ENCODE data around the gene MAGT1. TPM values are rescaled to one million over a fixed set of nuclear protein-coding genes. Genes with fewer than 3 reads are reported as not detected.
"Not testable (repeated sequence)": the region's sequence is repeated elsewhere in the genome, so short reads cannot be mapped to it uniquely, and the experiment has no call there.

The MAGT1 gene
- total RNA-seq, 1 experiment from 2014 or later: 71.0 TPM

GRCh38 chrX:77831544-77831943, 63.7 kb downstream of the MAGT1 start:
- not testable (repeated sequence) for DNase-seq (ENCODE audit: low spot score)

GRCh38 chrX:77821989-77822388, 73.2 kb downstream of the MAGT1 start:
- not testable (repeated sequence) for DNase-seq (ENCODE audit: low spot score)

GRCh38 chrX:77820091-77820727, 75.0 kb downstream of the MAGT1 start:
- DNase-seq (ENCODE audit: low spot score): no peak

- no peak for DNase-seq (ENCODE audit: low spot score)
Observed at GRCh38 chrX:77814210-77814609, 81.0 kb downstream of the MAGT1 start.

- no peak for DNase-seq (ENCODE audit: low spot score)
Observed at GRCh38 chrX:77802201-77802600, 93.0 kb downstream of the MAGT1 start.

GRCh38 chrX:77795124-77795523, 100.1 kb downstream of the MAGT1 start:
- no peak for DNase-seq (ENCODE audit: low spot score)

GRCh38 chrX:77793946-77794345, 101.3 kb downstream of the MAGT1 start:
- DNase-seq (ENCODE audit: low spot score): no peak

- peak; percentile 71 for DNase-seq (ENCODE audit: low spot score)
Observed at GRCh38 chrX:77788050-77788449, 107.2 kb downstream of the MAGT1 start.

- no peak for DNase-seq (ENCODE audit: low spot score)
Observed at GRCh38 chrX:77786365-77786680, 108.9 kb downstream of the MAGT1 start.

- peak; percentile 82 for DNase-seq (ENCODE audit: low spot score)
Observed at GRCh38 chrX:77785486-77786364, 109.5 kb downstream of the MAGT1 start, which contains the start of gene ATRX. Gene ATRX (minus strand): TSS chrX:77786216. CDS start chrX:77786001, 215 bp downstream.

- no peak for DNase-seq (ENCODE audit: low spot score)
Observed at GRCh38 chrX:77779695-77780094, 115.5 kb downstream of the MAGT1 start.

- DNase-seq (ENCODE audit: low spot score): no peak
Observed at GRCh38 chrX:77776659-77777058, 118.6 kb downstream of the MAGT1 start.

Other genes with a start within 250 kb of the MAGT1 start
- gene ATRX, start 109.2 kb downstream of the MAGT1 start, total RNA-seq (2014; rRNA removed; shearing (Covaris generic)): 49.1 and 96.9 TPM in 2 replicates
- 721 and 828 TPM in 2 replicates for gene COX7B, start 4.0 kb upstream of the MAGT1 start, total RNA-seq (2014; rRNA removed; shearing (Covaris generic))
- gene ATP7A, start 15.3 kb upstream of the MAGT1 start, total RNA-seq (2014; rRNA removed; shearing (Covaris generic)): 8.7 and 9.0 TPM in 2 replicates
- gene PGAM4, start 74.2 kb upstream of the MAGT1 start, total RNA-seq (2014; rRNA removed; shearing (Covaris generic)): not detected in 2 replicates
- 432 and 490 TPM in 2 replicates for gene PGK1, start 208.8 kb upstream of the MAGT1 start, total RNA-seq (2014; rRNA removed; shearing (Covaris generic))
- 55.8 and 62.1 TPM in 2 replicates for gene TAF9B, start 244.2 kb upstream of the MAGT1 start, total RNA-seq (2014; rRNA removed; shearing (Covaris generic))